TTC549 (cell line): ENCODE measurements around the gene RAPGEF2.
"Not testable (repeated sequence)": the region's sequence is repeated elsewhere in the genome, so short reads cannot be mapped to it uniquely, and the experiment has no call there.

Source experiments
- FAIRE-seq: peaks from 2 replicates; lab custom pipeline; 2012; peaks lifted over from hg19 to GRCh38; lab: Jason Lieb, UNC

RAPGEF2 gene

GRCh38 chr4:159282329-159282728 is 179.4 kb downstream of the RAPGEF2 start:
- FAIRE-seq = no peak

DNA sequence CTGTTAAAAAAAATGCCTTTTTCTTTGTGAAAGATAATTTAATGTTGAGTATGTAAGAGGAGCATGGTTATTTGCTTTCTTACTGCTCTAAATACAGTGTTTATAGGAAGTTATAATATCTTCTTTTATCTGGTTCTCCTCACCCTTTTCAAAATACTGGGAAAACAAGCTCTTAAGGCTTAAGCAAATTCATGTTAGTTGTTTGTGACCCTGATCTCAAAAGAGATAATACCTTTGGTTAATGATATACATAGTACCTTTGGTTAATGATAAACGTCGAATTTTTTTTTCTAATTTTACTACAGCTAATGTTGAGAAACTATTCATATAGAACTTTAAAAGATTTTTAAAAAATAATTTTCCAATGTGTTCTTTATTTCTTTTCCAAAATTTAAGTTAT is 180.1 kb downstream of the RAPGEF2 start:
- FAIRE-seq = no peak

DNA sequence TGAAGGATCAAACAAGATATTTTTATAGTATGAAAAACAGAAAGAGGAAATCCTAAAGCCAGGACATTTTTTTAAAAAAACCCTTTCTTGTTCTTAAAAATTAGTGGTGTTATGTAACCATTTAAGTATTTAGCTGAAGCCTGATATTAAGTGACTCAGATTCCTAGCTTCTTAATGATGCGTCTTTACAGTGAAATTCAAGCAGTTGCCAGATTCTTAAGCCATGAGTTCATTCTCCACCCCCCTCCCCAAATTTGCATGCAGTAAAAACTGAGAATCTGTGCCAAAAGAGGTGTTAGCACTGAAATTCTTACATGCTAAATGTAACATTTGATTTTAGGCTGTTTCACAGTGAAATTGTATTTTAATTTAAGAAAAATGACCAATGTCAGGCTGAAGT is 180.8 kb downstream of the RAPGEF2 start:
- FAIRE-seq = no peak

DNA sequence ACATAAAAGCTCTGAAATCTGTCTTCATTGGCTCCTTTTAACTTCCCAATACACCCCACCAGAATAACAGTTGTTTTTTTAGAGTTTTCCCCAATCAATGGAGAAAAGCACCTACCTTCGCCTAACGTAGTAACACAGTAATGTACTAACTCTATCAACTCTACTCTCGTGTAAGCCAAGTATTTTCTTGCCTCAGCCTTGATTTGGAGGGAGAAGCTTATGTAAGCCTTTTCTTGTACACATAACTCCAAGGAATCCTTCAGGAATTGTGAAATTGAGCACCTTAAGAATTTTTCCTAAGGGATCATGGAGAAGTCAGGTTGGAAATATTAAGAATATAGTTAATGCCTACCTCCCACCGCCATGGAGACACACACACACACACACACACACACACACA is 181.2 kb downstream of the RAPGEF2 start:
- FAIRE-seq = no peak

- FAIRE-seq = no peak
Measured at GRCh38 chr4:159284733-159285132, 181.9 kb downstream of the RAPGEF2 start.

- FAIRE-seq = no peak
Measured at GRCh38 chr4:159287767-159288166, 184.9 kb downstream of the RAPGEF2 start.

- no peak for FAIRE-seq
Measured at GRCh38 chr4:159289682-159290081, 186.8 kb downstream of the RAPGEF2 start.

GRCh38 chr4:159290321-159291030 is 187.6 kb downstream of the RAPGEF2 start:
- no peak for FAIRE-seq

GRCh38 chr4:159291176-159291575 is 188.3 kb downstream of the RAPGEF2 start:
- no peak for FAIRE-seq

- no peak for FAIRE-seq
Measured at GRCh38 chr4:159292137-159292896, 189.4 kb downstream of the RAPGEF2 start.

- FAIRE-seq = no peak
Measured at GRCh38 chr4:159293811-159294515, 191.1 kb downstream of the RAPGEF2 start.

DNA sequence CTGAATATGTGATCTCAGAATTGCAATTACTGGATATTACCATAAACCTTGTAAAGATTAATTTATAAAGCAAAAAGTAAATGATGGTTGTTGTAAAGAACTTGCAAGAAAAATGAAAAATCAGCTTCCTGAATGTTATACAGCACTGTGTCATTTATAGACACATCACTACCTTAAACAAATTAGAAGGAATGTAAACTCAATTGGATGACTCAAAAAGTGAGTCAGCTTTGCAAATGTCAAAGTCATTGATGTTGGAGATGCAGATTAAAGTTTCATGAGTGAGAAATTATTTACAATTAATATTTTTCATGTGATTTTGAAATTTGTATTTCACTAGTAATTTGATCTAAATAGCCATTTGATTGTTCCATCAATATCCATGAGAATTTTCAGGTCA is 193.2 kb downstream of the RAPGEF2 start:
- FAIRE-seq = no peak

DNA sequence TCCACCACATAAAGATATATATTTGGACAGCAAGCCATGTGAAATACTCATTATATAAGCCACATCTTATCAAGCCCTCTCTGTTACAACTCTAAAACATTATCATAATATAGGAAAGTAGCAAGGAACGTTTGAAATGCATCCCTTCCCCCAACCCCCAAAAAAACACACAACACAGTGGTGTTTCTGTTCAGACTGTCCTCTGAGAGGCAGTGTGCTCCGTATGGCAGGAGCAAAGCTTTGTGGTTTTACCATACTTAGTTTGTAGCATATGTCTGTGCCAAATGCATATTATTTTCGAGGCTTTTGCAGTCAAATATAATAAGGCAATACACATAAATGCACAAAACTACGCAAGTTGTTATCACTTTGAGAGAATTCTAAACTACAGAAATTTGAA is 194.2 kb downstream of the RAPGEF2 start:
- no peak for FAIRE-seq

DNA sequence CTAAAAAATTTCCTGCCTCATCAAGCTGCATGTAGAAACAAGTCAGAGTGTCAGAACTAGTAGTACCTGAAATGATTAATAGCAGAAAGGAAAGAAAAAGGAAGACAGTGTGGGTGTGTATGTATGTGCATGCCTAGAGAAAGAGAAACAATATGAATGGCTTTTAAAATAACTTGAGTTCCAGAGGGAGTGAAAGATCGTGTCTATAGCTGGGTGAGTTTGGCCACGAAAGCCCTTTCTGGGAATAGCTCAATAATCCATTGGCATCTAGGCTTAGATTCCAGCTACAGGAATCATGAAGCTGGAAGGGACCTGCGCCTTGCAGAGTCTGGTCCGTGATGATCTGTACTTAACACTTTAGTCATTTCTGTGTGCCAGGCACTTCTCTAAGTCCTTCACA is 195.6 kb downstream of the RAPGEF2 start:
- no peak for FAIRE-seq

GRCh38 chr4:159303435-159303834 is 200.6 kb downstream of the RAPGEF2 start:
- no peak for FAIRE-seq

- FAIRE-seq = no peak
Measured at GRCh38 chr4:159305129-159305528, 202.2 kb downstream of the RAPGEF2 start.

- FAIRE-seq = no peak
Measured at GRCh38 chr4:159307929-159308328, 205.1 kb downstream of the RAPGEF2 start.

- no peak for FAIRE-seq
Measured at GRCh38 chr4:159308566-159309340, 205.9 kb downstream of the RAPGEF2 start.

GRCh38 chr4:159312236-159312635 is 209.4 kb downstream of the RAPGEF2 start:
- FAIRE-seq = peak; percentile 38

DNA sequence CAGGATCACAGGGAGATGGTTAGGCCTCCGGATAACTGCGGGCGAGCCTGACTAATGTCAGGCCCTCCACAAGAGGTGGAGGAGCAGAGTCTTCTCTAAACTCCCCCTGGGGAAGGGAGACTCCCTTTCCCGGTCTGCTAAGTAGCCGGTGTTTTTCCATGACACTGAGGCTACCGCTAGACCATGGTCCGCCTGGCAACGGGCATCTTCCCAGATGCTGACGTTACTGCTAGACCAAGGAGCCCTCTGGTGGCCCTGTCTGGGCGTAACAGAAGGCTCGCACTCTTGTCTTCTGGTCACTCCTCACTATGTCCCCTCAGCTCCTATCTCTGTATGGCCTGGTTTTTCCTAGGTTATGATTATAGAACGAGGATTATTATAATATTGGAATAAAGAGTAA is 213.0 kb downstream of the RAPGEF2 start:
- not testable (repeated sequence) for FAIRE-seq

DNA sequence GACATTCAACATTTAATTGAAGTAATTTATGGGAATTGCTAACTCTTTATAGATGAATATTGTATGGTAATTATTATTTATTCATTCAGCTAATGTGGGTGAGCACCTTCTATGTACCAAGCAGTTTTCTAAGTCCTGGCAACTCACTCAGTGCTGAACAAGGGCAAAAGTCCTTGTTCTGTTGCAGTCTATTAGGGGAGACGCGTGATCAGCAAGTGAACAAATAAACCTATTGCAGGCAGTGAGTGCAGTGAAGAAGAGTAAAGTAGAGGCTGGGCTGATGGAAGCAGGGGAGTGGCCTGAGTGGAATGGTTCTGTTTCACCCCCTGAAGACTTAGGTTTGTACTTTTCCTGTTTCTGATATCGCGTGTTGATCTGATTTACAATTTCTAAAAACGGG is 214.3 kb downstream of the RAPGEF2 start:
- FAIRE-seq = no peak

DNA sequence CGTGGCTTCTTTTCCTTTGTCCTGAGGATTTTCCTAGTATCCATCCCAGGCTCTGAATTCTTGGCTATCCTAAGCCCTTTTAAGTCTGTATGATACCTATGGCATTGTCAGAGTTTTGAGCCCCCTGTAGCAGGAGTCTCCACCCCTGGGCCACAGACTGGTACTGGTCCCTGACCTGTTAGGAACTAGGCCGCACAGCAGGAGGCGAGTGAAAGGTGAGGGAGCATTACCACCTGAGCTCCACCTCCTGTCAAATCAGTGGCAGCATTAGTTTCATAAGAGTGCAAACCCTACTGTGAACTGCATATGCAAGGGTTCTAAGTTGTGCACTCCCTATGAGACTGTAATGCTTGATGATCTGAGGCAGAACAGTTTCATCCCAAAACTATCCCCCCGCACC is 216.1 kb downstream of the RAPGEF2 start:
- FAIRE-seq = no peak
